Neural cell (in vitro differentiated cells): ENCODE measurements around the gene KCNQ2. TPM values are rescaled to one million over a fixed set of nuclear protein-coding genes. Genes with fewer than 3 reads are reported as not detected.

Experiments
- H2AFZ ChIP-seq: fragments of 200-600, 300-800 bp; sonication (generic), shearing (Covaris generic); 2 replicates; pipeline ENCODE4 v1.6.0; 2014; ENCODE audit warnings: low read depth, mild to moderate bottlenecking, antibody characterized with exemption, low read length, moderate library complexity
- H3F3A ChIP-seq: fragments of 200-600 bp; shearing (Covaris generic); 2 replicates; pipeline ENCODE4 v1.6.1; 2016; ENCODE audit warnings: mild to moderate bottlenecking, moderate library complexity, mixed read lengths, antibody characterized with exemption, low read length; ENCODE audit not compliant: insufficient read depth, poor library complexity, severe bottlenecking
- H3K27ac ChIP-seq: fragments of 200-600, 300-800 bp; sonication (generic), shearing (Covaris generic); 2 replicates; pipeline ENCODE4 v1.5.1; 2014; ENCODE audit warnings: mild to moderate bottlenecking, low read length, moderate library complexity
- H3K27me3 ChIP-seq: fragments of 300-800, 200-600 bp; sonication (generic), shearing (Covaris generic); 2 replicates; pipeline ENCODE4 v1.6.0; 2014; ENCODE audit warnings: mild to moderate bottlenecking, low read depth, low read length, moderate library complexity; ENCODE audit not compliant: insufficient read depth
- H3K36me3 ChIP-seq: fragments of 300-800, 200-600 bp; sonication (generic), shearing (Covaris generic); 2 replicates; pipeline ENCODE4 v1.5.1; 2014; ENCODE audit warnings: mild to moderate bottlenecking, antibody characterized with exemption, low read length, moderate library complexity; ENCODE audit not compliant: insufficient read depth
- H3K4me2 ChIP-seq: fragments of 300-800, 200-600 bp; sonication (generic), shearing (Covaris generic); 2 replicates; pipeline ENCODE4 v1.6.0; 2014; ENCODE audit warnings: mild to moderate bottlenecking, low read length
- H3K4me3 ChIP-seq: fragments of 300-800, 200-600 bp; sonication (generic), shearing (Covaris generic); 2 replicates; pipeline ENCODE4 v1.5.1; 2014; ENCODE audit warnings: mild to moderate bottlenecking, low read length, moderate library complexity
- H3K79me2 ChIP-seq: fragments of 200-600 bp; shearing (Covaris generic); replicated peaks from 2 replicates; pipeline ENCODE4 v1.6.0; 2014; ENCODE audit warnings: mild to moderate bottlenecking, low read length, moderate library complexity; ENCODE audit not compliant: insufficient read depth
- H3K9ac ChIP-seq: fragments of 300-800, 200-600 bp; sonication (generic), shearing (Covaris generic); 2 replicates; pipeline ENCODE4 v1.6.1; 2016; ENCODE audit warnings: mild to moderate bottlenecking, low read length, mixed read lengths
- H3K9me2 ChIP-seq: fragments of 200-600 bp; shearing (Covaris generic); 2 replicates; pipeline ENCODE4 v1.6.1; 2016; ENCODE audit warnings: mild to moderate bottlenecking, low read length, mixed read lengths; ENCODE audit not compliant: insufficient read depth
- H3K9me3 ChIP-seq: fragments of 200-600, 300-800 bp; sonication (generic), shearing (Covaris generic); 2 replicates; pipeline ENCODE4 v1.6.1; 2016; ENCODE audit warnings: mild to moderate bottlenecking, mixed run types, low read length, moderate library complexity, mixed read lengths
- H4K20me1 ChIP-seq: fragments of 200-600 bp; shearing (Covaris generic); 2 replicates; pipeline ENCODE4 v1.6.1; 2016; ENCODE audit warnings: mild to moderate bottlenecking, mixed run types; ENCODE audit not compliant: insufficient read depth
- CTCF ChIP-seq: fragments of 450-650 bp; IDR thresholded peaks from 2 replicates; pipeline ENCODE4 v1.5.1; 2014; ENCODE audit warnings: antibody characterized with exemption, mild to moderate bottlenecking, moderate library complexity; ENCODE audit not compliant: poor library complexity, severe bottlenecking
- EP300 ChIP-seq: fragments of 450-650 bp; conservative IDR thresholded peaks from 2 replicates; pipeline ENCODE4 v1.6.1; 2014; ENCODE audit warnings: antibody characterized with exemption, mild to moderate bottlenecking, moderate library complexity; ENCODE audit not compliant: poor library complexity, severe bottlenecking
- EZH2 ChIP-seq: fragments of 200-600, 300-800 bp; shearing (Covaris generic), sonication (generic); IDR thresholded peaks from 2 replicates; pipeline ENCODE4 v1.6.1; 2014; ENCODE audit warnings: antibody characterized with exemption, low read length, borderline replicate concordance, mild to moderate bottlenecking; ENCODE audit not compliant: insufficient read depth, poor library complexity, severe bottlenecking
- MXI1 ChIP-seq: fragments of 450-650 bp; conservative IDR thresholded peaks from 2 replicates; pipeline ENCODE4 v1.6.1; 2014; ENCODE audit warnings: antibody characterized with exemption, mild to moderate bottlenecking; ENCODE audit not compliant: poor library complexity, severe bottlenecking
- POLR2AphosphoS5 ChIP-seq: IDR thresholded peaks from 2 replicates; pipeline ENCODE4 v1.6.1; 2012
- RAD21 ChIP-seq: fragments of 450-650 bp; conservative IDR thresholded peaks from 2 replicates; pipeline ENCODE4 v1.6.1; 2014; ENCODE audit warnings: antibody characterized with exemption, mild to moderate bottlenecking, moderate library complexity
- REST ChIP-seq: IDR thresholded peaks from 2 replicates; pipeline ENCODE4 v1.6.1; 2012; ENCODE audit warnings: borderline replicate concordance
- SMC3 ChIP-seq: fragments of 450-650 bp; conservative IDR thresholded peaks from 2 replicates; pipeline ENCODE4 v1.6.1; 2014; ENCODE audit warnings: antibody characterized with exemption, mild to moderate bottlenecking, moderate library complexity; ENCODE audit not compliant: poor library complexity
- TAF1 ChIP-seq: IDR thresholded peaks from 2 replicates; pipeline ENCODE4 v1.6.1; 2012; ENCODE audit warnings: low read depth
- polyA plus RNA-seq: library from polyadenylated mRNA; depleted of rRNA; stranded (reverse); fragments of >200 nt; gene quantifications from 2 replicates; pipeline ENCODE4 v1.2.3, GENCODE V29; 2014

KCNQ2 gene
- polyA plus RNA-seq, 1 donor from 2014 or later = 84.7 TPM

- no peaks in the 10 kb centered on the region for H3F3A ChIP-seq
- H3K27me3 ChIP-seq = no peaks in the 10 kb centered on the region
- no peak overlapping the region for H3K4me2 ChIP-seq
- peak overlapping the region; percentile 81 for H3K9ac ChIP-seq
- H3K9me2 ChIP-seq = no peaks in the 10 kb centered on the region
- no peaks in the 10 kb centered on the region for H4K20me1 ChIP-seq
- no peak for TF ChIP-seq EP300
- no peak for TF ChIP-seq POLR2AphosphoS5
- TF ChIP-seq SMC3 = no peak
- no peak for TF ChIP-seq EZH2
- no peak for TF ChIP-seq CTCF
- no peak for TF ChIP-seq MXI1
- no peak for TF ChIP-seq TAF1
- H3K36me3 ChIP-seq = no peaks in the 10 kb centered on the region
- H2AFZ ChIP-seq = no peak overlapping the region
- no peaks in the 10 kb centered on the region for H3K9me3 ChIP-seq
- H3K27ac ChIP-seq = peak overlapping the region; percentile 96
- no peak overlapping the region for H3K4me3 ChIP-seq
- peaks cover 41% of the 10 kb centered on the region for H3K79me2 ChIP-seq
These were observed 15.8 kb downstream of the KCNQ2 start for GRCh38 chr20:63456429-63457284.

GRCh38 chr20:63455568-63455859 lies 16.9 kb downstream of the KCNQ2 start:
- Histone ChIP-seq H3K27ac (peak overlapping the region; percentile 96), H3K79me2 (peaks cover 45% of the 10 kb centered on the region), H3K9me3 (no peaks in the 10 kb centered on the region), H3K9ac (peak overlapping the region; percentile 81), H3K4me3 (peak overlapping the region; percentile 62), H2AFZ (no peak overlapping the region), H3K36me3 (no peaks in the 10 kb centered on the region), H3K4me2 (peak overlapping the region; percentile 80), H4K20me1 (no peaks in the 10 kb centered on the region), H3K9me2 (no peaks in the 10 kb centered on the region), H3K27me3 (no peaks in the 10 kb centered on the region), H3F3A (no peaks in the 10 kb centered on the region)
- TF ChIP-seq SMC3 = no peak
- TF ChIP-seq POLR2AphosphoS5 = no peak
- TF ChIP-seq RAD21 = no peak
- TF ChIP-seq REST = no peak
- TF ChIP-seq TAF1 = no peak
- TF ChIP-seq EP300 = no peak
- no peak for TF ChIP-seq EZH2
- no peak for TF ChIP-seq CTCF
- TF ChIP-seq MXI1 = no peak
